Fibroblast of mammary gland (primary cell): Measurements from ENCODE around the gene MICU1.

Source experiments
- DNase-seq: peaks from one replicate; pipeline ENCODE4 v3.0.0-alpha.2; 2010; ENCODE audit warnings: low read depth
- H3K4me3 ChIP-seq: 2 replicates; pipeline ENCODE4 v1.5.1; 2011; ENCODE audit warnings: low read depth, mild to moderate bottlenecking, low read length, moderate library complexity; ENCODE audit not compliant: control insufficient read depth
- CTCF ChIP-seq: conservative IDR thresholded peaks from 2 replicates; pipeline ENCODE4 v1.5.1; 2011; ENCODE audit warnings: low read depth, low read length, inconsistent platforms; ENCODE audit not compliant: control insufficient read depth, insufficient read depth

Gene MICU1

GRCh38 chr10:72487116-72487515, 138.8 kb downstream of the MICU1 start:
- no peak for DNase-seq
- H3K4me3 ChIP-seq: no peak overlapping the region
- TF ChIP-seq CTCF: no peak

- H3K4me3 ChIP-seq: no peak overlapping the region
- no peak for DNase-seq
- TF ChIP-seq CTCF: no peak
These were observed 140.2 kb downstream of the MICU1 start for GRCh38 chr10:72485701-72486100.

GRCh38 chr10:72484521-72484920, 141.4 kb downstream of the MICU1 start:
- H3K4me3 ChIP-seq: no peak overlapping the region
- TF ChIP-seq CTCF: no peak
- no peak for DNase-seq

GRCh38 chr10:72483471-72483870, 142.4 kb downstream of the MICU1 start:
- no peak overlapping the region for H3K4me3 ChIP-seq
- no peak for TF ChIP-seq CTCF
- no peak for DNase-seq

- no peak overlapping the region for H3K4me3 ChIP-seq
- no peak for DNase-seq
- TF ChIP-seq CTCF: no peak
These were observed 145.0 kb downstream of the MICU1 start for GRCh38 chr10:72480861-72481260.

- DNase-seq: no peak
- no peak overlapping the region for H3K4me3 ChIP-seq
- no peak for TF ChIP-seq CTCF
These were observed 148.4 kb downstream of the MICU1 start for GRCh38 chr10:72477463-72477862.

GRCh38 chr10:72472306-72472705, 153.6 kb downstream of the MICU1 start:
- no peak overlapping the region for H3K4me3 ChIP-seq
- DNase-seq: no peak
- no peak for TF ChIP-seq CTCF
